Measurements from ENCODE around the gene IFIT3. TPM values are rescaled to one million over a fixed set of nuclear protein-coding genes. Genes with fewer than 3 reads are reported as not detected.

The IFIT3 gene
- polyA plus RNA-seq, 1 of the 3 experiments (the other 2 are of a cell fraction): 3.2 TPM

DNA sequence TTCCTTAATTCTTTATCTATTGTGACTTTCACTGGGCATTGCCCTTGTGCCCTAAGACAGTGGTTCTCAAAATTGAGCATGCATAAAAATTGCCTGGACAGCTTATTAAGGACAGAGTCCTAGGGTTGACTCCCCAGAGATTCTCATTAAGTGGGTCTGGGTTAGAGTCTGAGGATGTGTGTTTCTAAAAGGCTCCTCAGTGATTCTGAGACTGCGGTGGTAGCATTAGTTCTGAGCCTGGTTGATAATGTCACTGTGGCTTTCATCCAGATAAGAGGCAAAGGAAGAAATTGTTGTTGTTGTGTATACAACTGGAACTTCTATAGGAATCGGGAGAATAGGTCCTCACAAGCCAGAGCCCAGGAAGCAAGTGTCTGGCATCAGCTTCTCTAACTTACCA is 24.6 kb upstream of the IFIT3 start:
- POLR2A ChIA-PET: no interaction called here
- H3K4me1 ChIP-seq (ENCODE audit: control insufficient read depth in 1 of 2, insufficient read depth in 2 of 2, low read depth in 1 of 2, low read length in 1 of 2): peaks cover 5 to 6% of the 10 kb centered on the region in 2 experiments; a peak in 3 of 4 replicates
- no peaks in the 10 kb centered on the region for H3K79me2 ChIP-seq (ENCODE audit: insufficient read depth)
- DNase-seq: no peak
- TF ChIP-seq FOSL2 (IDR thresholded peaks at IDR 0.05; ENCODE audit: borderline replicate concordance, low read depth): no peak
- H3K4me2 ChIP-seq: peak overlapping the region; percentile 76; the same call in 1 of the 2 replicates
- H3K9me3 ChIP-seq: no peaks in the 10 kb centered on the region
- H3K9ac ChIP-seq: no peak overlapping the region
- H3K36me3 ChIP-seq (replicated peaks in 1 of 2; ENCODE audit: control insufficient read depth in 1 of 2, insufficient read depth in 2 of 2, low read length in 1 of 2): peaks cover 0 to 7% of the 10 kb centered on the region in 2 experiments
- H3F3A ChIP-seq (replicated peaks; ENCODE audit: insufficient read depth): no peaks in the 10 kb centered on the region
- H4K20me1 ChIP-seq (ENCODE audit: insufficient read depth): no peaks in the 10 kb centered on the region
- H3K27me3 ChIP-seq (ENCODE audit: insufficient read depth): no peaks in the 10 kb centered on the region
- 90% methylated on average over 2 of the region's 2 CpGs for WGBS (ENCODE audit: low lambda C conversion rate)
- H2AFZ ChIP-seq (ENCODE audit: low read depth): no peak overlapping the region
- peak overlapping the region in 1 of 2 experiments; percentile 54; a peak in 1 of 4 replicates for H3K4me3 ChIP-seq (ENCODE audit: low read depth in 2 of 2, low read length in 1 of 2)
- CTCF ChIA-PET: interaction anchor here (0.6 kb wide), 1 partner anchor 317 kb away, joined by 3 read pairs; no protein-coding TSS in a partner anchor
- H3K9me2 ChIP-seq: no peaks in the 10 kb centered on the region
- peak overlapping the region in 1 of 2 experiments; percentile 79; a peak in 1 of 4 replicates for H3K27ac ChIP-seq (ENCODE audit: low read depth in 2 of 2, low read length in 1 of 2)

DNA sequence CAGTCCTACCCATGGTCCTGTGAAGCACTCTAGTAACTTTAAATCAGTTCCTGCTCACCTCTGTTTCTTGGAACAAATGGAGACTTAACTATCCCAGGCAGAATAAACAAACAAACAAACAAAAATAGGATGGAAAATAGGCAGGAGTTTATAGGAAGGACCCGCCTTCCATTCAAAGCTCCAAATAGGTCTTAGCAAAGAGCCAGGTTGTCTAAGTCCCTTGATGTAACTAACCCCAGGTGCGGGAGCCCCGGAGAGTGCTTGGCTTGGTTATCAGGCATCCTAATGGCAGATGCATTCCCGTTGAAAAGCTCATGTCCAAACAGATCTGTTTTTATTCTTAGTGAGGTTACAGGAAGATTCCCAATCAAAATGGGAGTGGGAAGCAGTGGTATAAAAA is 23.8 kb upstream of the IFIT3 start:
- no peak overlapping the region for H3K4me3 ChIP-seq (ENCODE audit: low read depth in 2 of 2, low read length in 1 of 2)
- H3K9me3 ChIP-seq: no peaks in the 10 kb centered on the region
- no peak overlapping the region for H3K4me2 ChIP-seq
- H2AFZ ChIP-seq (ENCODE audit: low read depth): no peak overlapping the region
- no peak for DNase-seq
- no peak for TF ChIP-seq RXRA (IDR thresholded peaks at IDR 0.05; ENCODE audit: borderline replicate concordance, low read depth)
- TF ChIP-seq EP300 (IDR thresholded peaks at IDR 0.05; ENCODE audit: borderline replicate concordance in 1 of 2, low read depth in 1 of 2, low read length in 1 of 2): no peak
- TF ChIP-seq SIN3A (IDR thresholded peaks at IDR 0.05; ENCODE audit: borderline replicate concordance, low read depth, low read length): no peak
- ChIA-PET POLR2A (no interaction called here), CTCF (no interaction called here)
- H3K36me3 ChIP-seq (replicated peaks in 1 of 2; ENCODE audit: control insufficient read depth in 1 of 2, insufficient read depth in 2 of 2, low read length in 1 of 2): peaks cover 0 to 7% of the 10 kb centered on the region in 2 experiments
- no peak overlapping the region for H3K27ac ChIP-seq (ENCODE audit: low read depth in 2 of 2, low read length in 1 of 2)
- 93% methylated on average over 4 of the region's 4 CpGs for WGBS (ENCODE audit: low lambda C conversion rate)
- H3K9me2 ChIP-seq: no peaks in the 10 kb centered on the region
- H3F3A ChIP-seq (replicated peaks; ENCODE audit: insufficient read depth): no peaks in the 10 kb centered on the region
- H3K9ac ChIP-seq: no peak overlapping the region
- no peaks in the 10 kb centered on the region for H4K20me1 ChIP-seq (ENCODE audit: insufficient read depth)
- H3K4me1 ChIP-seq (ENCODE audit: control insufficient read depth in 1 of 2, insufficient read depth in 2 of 2, low read depth in 1 of 2, low read length in 1 of 2): peaks cover 5 to 6% of the 10 kb centered on the region in 2 experiments; a peak in 3 of 4 replicates
- no peaks in the 10 kb centered on the region for H3K79me2 ChIP-seq (ENCODE audit: insufficient read depth)
- H3K27me3 ChIP-seq (ENCODE audit: insufficient read depth): no peaks in the 10 kb centered on the region

- 92% methylated on average over 2 of the region's 2 CpGs for WGBS (ENCODE audit: low lambda C conversion rate)
- ChIA-PET POLR2A (no interaction called here), CTCF (no interaction called here)
- H3F3A ChIP-seq (replicated peaks; ENCODE audit: insufficient read depth): no peaks in the 10 kb centered on the region
- no peak overlapping the region for H3K4me2 ChIP-seq
- H3K36me3 ChIP-seq (replicated peaks in 1 of 2; ENCODE audit: control insufficient read depth in 1 of 2, insufficient read depth in 2 of 2, low read length in 1 of 2): peaks cover 0 to 9% of the 10 kb centered on the region in 2 experiments
- H3K4me3 ChIP-seq (ENCODE audit: low read depth in 2 of 2, low read length in 1 of 2): no peak overlapping the region
- peaks cover 5 to 6% of the 10 kb centered on the region in 2 experiments; a peak in 3 of 4 replicates for H3K4me1 ChIP-seq (ENCODE audit: control insufficient read depth in 1 of 2, insufficient read depth in 2 of 2, low read depth in 1 of 2, low read length in 1 of 2)
- no peak for DNase-seq
- H3K9me2 ChIP-seq: no peaks in the 10 kb centered on the region
- no peaks in the 10 kb centered on the region for H3K27me3 ChIP-seq (ENCODE audit: insufficient read depth)
- no peaks in the 10 kb centered on the region for H4K20me1 ChIP-seq (ENCODE audit: insufficient read depth)
- no peaks in the 10 kb centered on the region for H3K9me3 ChIP-seq
- H2AFZ ChIP-seq (ENCODE audit: low read depth): no peak overlapping the region
- H3K79me2 ChIP-seq (ENCODE audit: insufficient read depth): no peaks in the 10 kb centered on the region
- no peak overlapping the region for H3K27ac ChIP-seq (ENCODE audit: low read depth in 2 of 2, low read length in 1 of 2)
- TF ChIP-seq CHD2 (IDR thresholded peaks at IDR 0.05; ENCODE audit: low read length, partially characterized antibody) (no peak), FOSL2 (IDR thresholded peaks at IDR 0.05; ENCODE audit: borderline replicate concordance, low read depth) (no peak), GATA2 (CRISPR knock-in tag; IDR thresholded peaks at IDR 0.05) (no peak), TEAD4 (IDR thresholded peaks at IDR 0.05; ENCODE audit: borderline replicate concordance, insufficient read depth) (no peak), RFX5 (IDR thresholded peaks at IDR 0.05; ENCODE audit: low read length) (no peak), MEF2A (IDR thresholded peaks at IDR 0.05; ENCODE audit: borderline replicate concordance, low read depth) (no peak), RXRA (IDR thresholded peaks at IDR 0.05; ENCODE audit: borderline replicate concordance, low read depth) (no peak), JUND (IDR thresholded peaks at IDR 0.05) (no peak), ELF1 (IDR thresholded peaks at IDR 0.05) (no peak), FOXM1 (IDR thresholded peaks at IDR 0.05; ENCODE audit: low read depth) (no peak), TAF1 (IDR thresholded peaks at IDR 0.05; ENCODE audit: borderline replicate concordance, low read depth, low read length) (no peak)
- TF ChIP-seq, protein P1, sequence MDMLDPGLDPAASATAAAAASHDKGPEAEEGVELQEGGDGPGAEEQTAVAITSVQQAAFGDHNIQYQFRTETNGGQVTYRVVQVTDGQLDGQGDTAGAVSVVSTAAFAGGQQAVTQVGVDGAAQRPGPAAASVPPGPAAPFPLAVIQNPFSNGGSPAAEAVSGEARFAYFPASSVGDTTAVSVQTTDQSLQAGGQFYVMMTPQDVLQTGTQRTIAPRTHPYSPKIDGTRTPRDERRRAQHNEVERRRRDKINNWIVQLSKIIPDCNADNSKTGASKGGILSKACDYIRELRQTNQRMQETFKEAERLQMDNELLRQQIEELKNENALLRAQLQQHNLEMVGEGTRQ (IDR thresholded peaks at IDR 0.05; ENCODE audit: borderline replicate concordance, low read depth, low read length): no peak
- TF ChIP-seq, protein P2, sequence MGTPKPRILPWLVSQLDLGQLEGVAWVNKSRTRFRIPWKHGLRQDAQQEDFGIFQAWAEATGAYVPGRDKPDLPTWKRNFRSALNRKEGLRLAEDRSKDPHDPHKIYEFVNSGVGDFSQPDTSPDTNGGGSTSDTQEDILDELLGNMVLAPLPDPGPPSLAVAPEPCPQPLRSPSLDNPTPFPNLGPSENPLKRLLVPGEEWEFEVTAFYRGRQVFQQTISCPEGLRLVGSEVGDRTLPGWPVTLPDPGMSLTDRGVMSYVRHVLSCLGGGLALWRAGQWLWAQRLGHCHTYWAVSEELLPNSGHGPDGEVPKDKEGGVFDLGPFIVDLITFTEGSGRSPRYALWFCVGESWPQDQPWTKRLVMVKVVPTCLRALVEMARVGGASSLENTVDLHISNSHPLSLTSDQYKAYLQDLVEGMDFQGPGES (IDR thresholded peaks at IDR 0.05; ENCODE audit: low read depth, low read length): no peak
- H3K9ac ChIP-seq: no peak overlapping the region
These were observed 23.4 kb upstream of the IFIT3 start for GRCh38 chr10:89304446-89304845.

Data from SK-N-SH (cell line).